H9 (cell line): ENCODE results near the gene PPP1R1B. TPM values are rescaled to one million over a fixed set of nuclear protein-coding genes. Genes with fewer than 3 reads are reported as not detected.

Experiments
- DNase-seq: peaks from one replicate; pipeline ENCODE4 v3.0.0-alpha.2; 2017
- H2AFZ ChIP-seq: one replicate; pipeline ENCODE4 v1.6.1; 2013; ENCODE audit warnings: mild to moderate bottlenecking, low read length, control low read depth, moderate library complexity
- H2AK5ac ChIP-seq: 2 replicates; pipeline ENCODE4 v1.6.1; 2013; ENCODE audit warnings: low read length, control low read depth, mixed read lengths; ENCODE audit not compliant: insufficient read length
- H2BK120ac ChIP-seq: one replicate; pipeline ENCODE4 v1.6.1; 2013; ENCODE audit warnings: low read depth, mild to moderate bottlenecking, low read length, control low read depth, inconsistent platforms; ENCODE audit not compliant: poor library complexity, severe bottlenecking
- H2BK12ac ChIP-seq: 2 replicates; pipeline ENCODE4 v1.6.1; 2013; ENCODE audit warnings: low read length, control low read depth, mixed read lengths, low read depth; ENCODE audit not compliant: insufficient read length
- H2BK15ac ChIP-seq: 2 replicates; pipeline ENCODE4 v1.6.1; 2013; ENCODE audit warnings: low read depth, low read length, control low read depth
- H2BK20ac ChIP-seq: one replicate; pipeline ENCODE4 v1.6.1; 2013; ENCODE audit warnings: low read depth, mild to moderate bottlenecking, low read length, control low read depth, inconsistent platforms; ENCODE audit not compliant: poor library complexity, severe bottlenecking
- H2BK5ac ChIP-seq: 2 replicates; pipeline ENCODE4 v1.6.1; 2013; ENCODE audit warnings: low read length, control low read depth, mixed read lengths; ENCODE audit not compliant: insufficient read length
- H3K14ac ChIP-seq: 2 replicates; pipeline ENCODE4 v1.6.1; 2013; ENCODE audit warnings: low read length, control low read depth; ENCODE audit not compliant: insufficient read depth
- H3K18ac ChIP-seq: 2 replicates; pipeline ENCODE4 v1.6.1; 2013; ENCODE audit warnings: low read depth, mild to moderate bottlenecking, mixed read lengths, low read length, control low read depth; ENCODE audit not compliant: insufficient read length
- H3K23ac ChIP-seq: 2 replicates; pipeline ENCODE4 v1.6.1; 2013; ENCODE audit warnings: low read length, control low read depth, mixed read lengths, low read depth; ENCODE audit not compliant: insufficient read length
- H3K23me2 ChIP-seq: 2 replicates; pipeline ENCODE4 v1.6.1; 2013; ENCODE audit warnings: low read depth, mild to moderate bottlenecking, mixed read lengths, low read length, control low read depth; ENCODE audit not compliant: insufficient read length, poor library complexity, severe bottlenecking
- H3K27ac ChIP-seq: 2 replicates; pipeline ENCODE4 v1.5.1; 2013; ENCODE audit warnings: low read length, control low read depth, mixed read lengths, low read depth; ENCODE audit not compliant: insufficient read length
- H3K27me3 ChIP-seq: 2 replicates; pipeline ENCODE4 v1.6.1; 2013; ENCODE audit warnings: low read length, control low read depth, inconsistent platforms; ENCODE audit not compliant: insufficient read depth
- H3K4ac ChIP-seq: 2 replicates; pipeline ENCODE4 v1.6.1; 2013; ENCODE audit warnings: low read depth, mild to moderate bottlenecking, control low read depth, inconsistent platforms, low read length, moderate library complexity
- H3K4me1 ChIP-seq: 2 replicates; pipeline ENCODE4 v1.6.1; 2013; ENCODE audit warnings: low read length, control low read depth, inconsistent platforms; ENCODE audit not compliant: insufficient read depth
- H3K4me2 ChIP-seq: 2 replicates; pipeline ENCODE4 v1.6.1; 2013; ENCODE audit warnings: low read length, control low read depth, mixed read lengths; ENCODE audit not compliant: insufficient read length, insufficient read depth
- H3K56ac ChIP-seq: 2 replicates; pipeline ENCODE4 v1.6.1; 2013; ENCODE audit warnings: low read depth, mild to moderate bottlenecking, mixed read lengths, low read length, control low read depth; ENCODE audit not compliant: insufficient read length
- H3K79me1 ChIP-seq: 2 replicates; pipeline ENCODE4 v1.6.1; 2013; ENCODE audit warnings: low read depth, mild to moderate bottlenecking, moderate library complexity, low read length, control low read depth, inconsistent platforms; ENCODE audit not compliant: insufficient read depth, poor library complexity, severe bottlenecking
- H3K79me2 ChIP-seq: 2 replicates; pipeline ENCODE4 v1.6.1; 2013; ENCODE audit warnings: low read length, control low read depth, inconsistent platforms; ENCODE audit not compliant: insufficient read depth
- H3K9ac ChIP-seq: 2 replicates; pipeline ENCODE4 v1.6.1; 2013; ENCODE audit warnings: low read length, control low read depth, mixed read lengths; ENCODE audit not compliant: insufficient read length; ENCODE audit errors: extremely low read depth
- H3K9me3 ChIP-seq: one replicate; pipeline ENCODE4 v1.6.1; 2013; ENCODE audit warnings: low read depth, low read length, inconsistent platforms; ENCODE audit not compliant: control insufficient read depth
- H3T11ph ChIP-seq: one replicate; pipeline ENCODE4 v1.6.1; 2013; ENCODE audit warnings: mild to moderate bottlenecking, low read length, control low read depth, inconsistent platforms
- H4K20me1 ChIP-seq: one replicate; pipeline ENCODE4 v1.6.1; 2013; ENCODE audit not compliant: control insufficient read depth, insufficient read length, insufficient read depth
- H4K5ac ChIP-seq: 2 replicates; pipeline ENCODE4 v1.6.1; 2013; ENCODE audit warnings: low read depth, mild to moderate bottlenecking, mixed read lengths, low read length, control low read depth; ENCODE audit not compliant: insufficient read length
- H4K8ac ChIP-seq: replicated peaks from 2 replicates; pipeline ENCODE4 v1.6.1; 2013; ENCODE audit warnings: low read length, control low read depth, mixed read lengths, low read depth; ENCODE audit not compliant: insufficient read length
- H4K91ac ChIP-seq: 2 replicates; pipeline ENCODE4 v1.6.1; 2013; ENCODE audit warnings: low read depth, mild to moderate bottlenecking, moderate library complexity, mixed read lengths, low read length, control low read depth; ENCODE audit not compliant: insufficient read length
- H3K27ac Mint-ChIP-seq, 3 experiments: 2 replicates in 2 of 3; 3 replicates in 1 of 3; pipeline ENCODE4 v1.8.0; 2020 to 2021; ENCODE audit warnings: mixed read lengths in 3 of 3, mild to moderate bottlenecking in 1 of 3, moderate library complexity in 1 of 3
- H3K27me3 Mint-ChIP-seq: 2 replicates; pipeline ENCODE4 v1.8.0; 2021; ENCODE audit warnings: low read depth, mild to moderate bottlenecking, moderate library complexity, mixed read lengths
- H3K36me3 Mint-ChIP-seq, 3 experiments: 2 replicates in 2 of 3; 3 replicates in 1 of 3; pipeline ENCODE4 v1.8.0; 2020 to 2021; ENCODE audit warnings: low read depth in 3 of 3, mixed read lengths in 3 of 3; ENCODE audit not compliant: insufficient read depth in 1 of 3
- H3K4me1 Mint-ChIP-seq, 2 experiments: 2 replicates each; pipeline ENCODE4 v1.8.0; 2020; ENCODE audit warnings: mixed read lengths in 2 of 2
- H3K4me3 Mint-ChIP-seq, 2 experiments: 2 replicates in 1 of 2; 3 replicates in 1 of 2; pipeline ENCODE4 v1.8.0; 2020 to 2021; ENCODE audit warnings: mild to moderate bottlenecking in 2 of 2, mixed read lengths in 2 of 2, moderate library complexity in 1 of 2
- H3K9me3 Mint-ChIP-seq, 2 experiments: 2 replicates in 1 of 2; 3 replicates in 1 of 2; pipeline ENCODE4 v1.8.0; 2020; ENCODE audit warnings: mild to moderate bottlenecking in 2 of 2, mixed read lengths in 2 of 2, moderate library complexity in 1 of 2
- WGBS: extraction: QIAGEN DNeasy Blood & Tissue Kit; methylation state at CpG from one replicate; pipeline ENCODE4 v1.1.7; 2013; ENCODE audit warnings: missing lambda C conversion rate, low lambda C conversion rate, mixed read lengths; ENCODE audit not compliant: insufficient read length; ENCODE audit errors: extremely low coverage; 5-methylcytosine and 5-hydroxymethylcytosine counted together
- total RNA-seq: library from RNA; stranded (reverse); gene quantifications from 2 replicates; pipeline ENCODE4 v1.2.1, GENCODE V29; 2021
- TF ChIP-seq, protein P1 (sequence below): fragments of 200-600 bp; sonication (generic); conservative IDR thresholded peaks from 3 replicates; pipeline ENCODE4 v1.8.0; 2021; ENCODE audit warnings: antibody characterized with exemption, mild to moderate bottlenecking

The PPP1R1B gene
- total RNA-seq, 1 experiment from 2014 or later = 15.5 TPM

DNA sequence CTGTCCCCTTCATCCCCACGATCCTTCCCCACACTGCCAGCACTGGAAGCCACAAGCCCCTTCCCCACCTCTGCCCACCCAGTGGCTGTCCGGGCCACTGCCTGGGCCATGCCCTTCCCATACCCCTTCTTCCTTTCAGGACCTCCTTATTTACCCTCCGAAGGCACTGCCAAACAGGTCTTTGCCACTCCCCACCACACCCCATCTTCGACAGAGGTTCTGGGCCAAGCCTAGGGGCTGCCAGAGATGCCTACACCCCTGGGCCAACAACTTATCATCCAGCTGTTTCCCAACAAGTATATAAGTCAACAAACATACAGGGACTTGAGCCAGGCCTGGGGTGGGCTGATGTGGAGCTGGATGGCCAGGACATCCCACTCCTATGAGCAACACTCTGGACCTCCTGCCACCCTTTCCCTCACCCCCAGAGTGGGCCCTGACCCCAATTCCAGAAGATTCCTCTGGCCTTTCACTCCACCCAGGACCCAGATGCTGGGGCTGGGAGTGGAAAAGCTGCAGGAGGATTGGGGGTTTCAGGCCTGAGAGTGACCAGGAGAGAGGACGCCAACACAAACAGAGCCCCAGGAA is 1.5 kb upstream of the PPP1R1B start:
- peaks cover 79% of the 10 kb centered on the region for H3K27me3 Mint-ChIP-seq
- no peak for DNase-seq
- H3K4me1 Mint-ChIP-seq = peaks cover 50 to 64% of the 10 kb centered on the region in 2 experiments

More for the DNA sequence above, 1.5 kb upstream of the PPP1R1B start:
- Histone ChIP-seq H3T11ph (no peak overlapping the region), H3K18ac (no peak overlapping the region), H4K5ac (no peak overlapping the region), H4K8ac (no peak overlapping the region), H4K20me1 (no peaks in the 10 kb centered on the region), H2BK120ac (no peak overlapping the region), H3K4ac (no peak overlapping the region), H3K14ac (no peak overlapping the region), H3K4me2 (no peak overlapping the region), H4K91ac (no peak overlapping the region), H2BK20ac (no peak overlapping the region), H3K27me3 (peaks cover 13% of the 10 kb centered on the region; the same call in 1 of the 2 replicates), H3K4me1 (peaks cover 7% of the 10 kb centered on the region; the same call in 1 of the 2 replicates), H3K56ac (no peak overlapping the region), H2BK15ac (no peak overlapping the region), H3K23ac (no peak overlapping the region), H2AFZ (no peak overlapping the region), H3K9ac (no peak overlapping the region), H3K27ac (no peak overlapping the region), H2BK12ac (no peak overlapping the region), H2BK5ac (no peak overlapping the region), H3K9me3 (no peaks in the 10 kb centered on the region), H2AK5ac (no peak overlapping the region), H3K79me2 (no peaks in the 10 kb centered on the region), H3K79me1 (no peaks in the 10 kb centered on the region), H3K23me2 (peaks cover 13% of the 10 kb centered on the region)
- no CpG with 5 or more reads among the region's 5 CpGs for WGBS
- TF ChIP-seq, protein P1, sequence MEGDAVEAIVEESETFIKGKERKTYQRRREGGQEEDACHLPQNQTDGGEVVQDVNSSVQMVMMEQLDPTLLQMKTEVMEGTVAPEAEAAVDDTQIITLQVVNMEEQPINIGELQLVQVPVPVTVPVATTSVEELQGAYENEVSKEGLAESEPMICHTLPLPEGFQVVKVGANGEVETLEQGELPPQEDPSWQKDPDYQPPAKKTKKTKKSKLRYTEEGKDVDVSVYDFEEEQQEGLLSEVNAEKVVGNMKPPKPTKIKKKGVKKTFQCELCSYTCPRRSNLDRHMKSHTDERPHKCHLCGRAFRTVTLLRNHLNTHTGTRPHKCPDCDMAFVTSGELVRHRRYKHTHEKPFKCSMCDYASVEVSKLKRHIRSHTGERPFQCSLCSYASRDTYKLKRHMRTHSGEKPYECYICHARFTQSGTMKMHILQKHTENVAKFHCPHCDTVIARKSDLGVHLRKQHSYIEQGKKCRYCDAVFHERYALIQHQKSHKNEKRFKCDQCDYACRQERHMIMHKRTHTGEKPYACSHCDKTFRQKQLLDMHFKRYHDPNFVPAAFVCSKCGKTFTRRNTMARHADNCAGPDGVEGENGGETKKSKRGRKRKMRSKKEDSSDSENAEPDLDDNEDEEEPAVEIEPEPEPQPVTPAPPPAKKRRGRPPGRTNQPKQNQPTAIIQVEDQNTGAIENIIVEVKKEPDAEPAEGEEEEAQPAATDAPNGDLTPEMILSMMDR = no peak
- Mint-ChIP-seq H3K9me3 (no peaks in the 10 kb centered on the region; a peak in 1 of 5 replicates), H3K4me3 (peak overlapping the region in 1 of 2 experiments; percentile 96; a peak in 2 of 5 replicates), H3K36me3 (no peaks in the 10 kb centered on the region; a peak in 1 of 7 replicates), H3K27ac (no peak overlapping the region)
